Measurements from ENCODE around the gene MDM2.

DNA sequence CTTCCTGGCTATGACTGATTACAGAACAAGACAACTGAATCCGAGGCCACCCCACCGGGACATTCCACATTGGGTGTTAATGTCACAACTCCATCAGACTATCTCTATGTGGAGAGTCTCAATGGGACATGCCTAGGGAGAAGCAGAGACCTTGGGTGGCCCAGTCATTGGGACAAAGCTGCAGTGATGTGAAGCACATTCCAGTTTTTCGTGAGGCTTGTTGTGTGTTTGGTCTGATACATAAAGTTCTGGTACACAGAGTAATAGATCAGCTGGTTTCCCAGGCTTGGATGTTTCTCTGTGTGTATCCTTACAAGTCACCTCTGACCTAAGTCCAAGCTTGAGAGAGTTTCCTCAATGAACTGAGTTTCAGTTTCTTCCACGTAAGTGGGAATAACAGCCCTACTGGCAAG is 82.7 kb downstream of the MDM2 start:
- no peak for TF ChIP-seq POLR2A (IDR thresholded peaks at IDR 0.05)
- TF ChIP-seq, protein P1, sequence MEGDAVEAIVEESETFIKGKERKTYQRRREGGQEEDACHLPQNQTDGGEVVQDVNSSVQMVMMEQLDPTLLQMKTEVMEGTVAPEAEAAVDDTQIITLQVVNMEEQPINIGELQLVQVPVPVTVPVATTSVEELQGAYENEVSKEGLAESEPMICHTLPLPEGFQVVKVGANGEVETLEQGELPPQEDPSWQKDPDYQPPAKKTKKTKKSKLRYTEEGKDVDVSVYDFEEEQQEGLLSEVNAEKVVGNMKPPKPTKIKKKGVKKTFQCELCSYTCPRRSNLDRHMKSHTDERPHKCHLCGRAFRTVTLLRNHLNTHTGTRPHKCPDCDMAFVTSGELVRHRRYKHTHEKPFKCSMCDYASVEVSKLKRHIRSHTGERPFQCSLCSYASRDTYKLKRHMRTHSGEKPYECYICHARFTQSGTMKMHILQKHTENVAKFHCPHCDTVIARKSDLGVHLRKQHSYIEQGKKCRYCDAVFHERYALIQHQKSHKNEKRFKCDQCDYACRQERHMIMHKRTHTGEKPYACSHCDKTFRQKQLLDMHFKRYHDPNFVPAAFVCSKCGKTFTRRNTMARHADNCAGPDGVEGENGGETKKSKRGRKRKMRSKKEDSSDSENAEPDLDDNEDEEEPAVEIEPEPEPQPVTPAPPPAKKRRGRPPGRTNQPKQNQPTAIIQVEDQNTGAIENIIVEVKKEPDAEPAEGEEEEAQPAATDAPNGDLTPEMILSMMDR (IDR thresholded peaks at IDR 0.05), result no peak
